Coronary artery (tissue), 2 donors: Measurements from ENCODE around the gene EFCAB3.
"Not testable (repeated sequence)": the region's sequence is repeated elsewhere in the genome, so short reads cannot be mapped to it uniquely, and the experiment has no call there.

Source experiments
- DNase-seq: peaks from one replicate; pipeline ENCODE4 v3.0.0-alpha.2; 2017; ENCODE audit warnings: low spot score
- H3K27ac ChIP-seq, 2 donors: fragments of 200-600 bp; sonication (generic); one replicate each; pipeline ENCODE4 v1.5.1; 2016 to 2019
- H3K4me3 ChIP-seq: fragments of 200-600 bp; sonication (generic); 2 replicates; pipeline ENCODE4 v1.5.1; 2016; ENCODE audit warnings: mild to moderate bottlenecking, moderate library complexity
- CTCF ChIP-seq: fragments of 200-600 bp; sonication (generic); IDR thresholded peaks from one replicate; pipeline ENCODE4 v1.5.1; 2019; ENCODE audit warnings: antibody characterized with exemption

The EFCAB3 gene

GRCh38 chr17:62456016-62456415 is 75.7 kb downstream of the EFCAB3 start:
- H3K4me3 ChIP-seq = no peak overlapping the region
- TF ChIP-seq CTCF = no peak
- no peak overlapping the region for H3K27ac ChIP-seq

GRCh38 chr17:62458483-62458882 is 78.1 kb downstream of the EFCAB3 start:
- DNase-seq, H3K27ac ChIP-seq, H3K4me3 ChIP-seq: not testable (repeated sequence)

More at GRCh38 chr17:62456016-62456415, 75.7 kb downstream of the EFCAB3 start:
- DNase-seq = no peak

- H3K27ac ChIP-seq, DNase-seq, H3K4me3 ChIP-seq: not testable (repeated sequence)
Observed at GRCh38 chr17:62464422-62464821, 84.1 kb downstream of the EFCAB3 start.

GRCh38 chr17:62465271-62465670 is 84.9 kb downstream of the EFCAB3 start:
- H3K4me3 ChIP-seq, H3K27ac ChIP-seq, DNase-seq: not testable (repeated sequence)
